ENCODE results near the gene VPS8.

- TF ChIP-seq CTCF (IDR thresholded peaks at IDR 0.05) (no peak), EP300 (IDR thresholded peaks at IDR 0.05) (no peak), POLR2A (IDR thresholded peaks at IDR 0.05; ENCODE audit: low read depth) (no peak), POLR2AphosphoS5 (IDR thresholded peaks at IDR 0.05) (no peak)
Observed at GRCh38 chr3:185089751-185090150, 277.8 kb downstream of the VPS8 start.
